Stomach (tissue), 4 donors: ENCODE results near the gene CD3G.

Source experiments
- EP300 ChIP-seq: sonication (generic); formaldehyde crosslinking; IDR thresholded peaks from one replicate; pipeline ENCODE4 v1.6.1; 2017; ENCODE audit warnings: antibody characterized with exemption
- POLR2A ChIP-seq, 4 donors: fragments of 450-650 bp; IDR thresholded peaks; one replicate each; pipeline ENCODE4 v1.6.1; 2016; ENCODE audit warnings: antibody characterized with exemption in 4 of 4, control low read depth in 2 of 4, mild to moderate bottlenecking in 1 of 4, moderate library complexity in 1 of 4
- POLR2AphosphoS5 ChIP-seq, 3 donors: sonication (generic); formaldehyde crosslinking; IDR thresholded peaks; one replicate each; pipeline ENCODE4 v1.6.1; 2016; ENCODE audit warnings: antibody characterized with exemption in 3 of 3
- TF ChIP-seq, protein P1 (sequence below), 7 experiments: fragments of 450-650 bp in 4 of 7; fragments of 200-600 bp in 3 of 7; sonication (generic) in 3 of 7; IDR thresholded peaks; one replicate each; pipeline ENCODE4 v1.5.1; 2016 to 2019; ENCODE audit warnings: antibody characterized with exemption in 7 of 7, control low read depth in 2 of 7, mild to moderate bottlenecking in 1 of 7

- TF ChIP-seq, protein P1, sequence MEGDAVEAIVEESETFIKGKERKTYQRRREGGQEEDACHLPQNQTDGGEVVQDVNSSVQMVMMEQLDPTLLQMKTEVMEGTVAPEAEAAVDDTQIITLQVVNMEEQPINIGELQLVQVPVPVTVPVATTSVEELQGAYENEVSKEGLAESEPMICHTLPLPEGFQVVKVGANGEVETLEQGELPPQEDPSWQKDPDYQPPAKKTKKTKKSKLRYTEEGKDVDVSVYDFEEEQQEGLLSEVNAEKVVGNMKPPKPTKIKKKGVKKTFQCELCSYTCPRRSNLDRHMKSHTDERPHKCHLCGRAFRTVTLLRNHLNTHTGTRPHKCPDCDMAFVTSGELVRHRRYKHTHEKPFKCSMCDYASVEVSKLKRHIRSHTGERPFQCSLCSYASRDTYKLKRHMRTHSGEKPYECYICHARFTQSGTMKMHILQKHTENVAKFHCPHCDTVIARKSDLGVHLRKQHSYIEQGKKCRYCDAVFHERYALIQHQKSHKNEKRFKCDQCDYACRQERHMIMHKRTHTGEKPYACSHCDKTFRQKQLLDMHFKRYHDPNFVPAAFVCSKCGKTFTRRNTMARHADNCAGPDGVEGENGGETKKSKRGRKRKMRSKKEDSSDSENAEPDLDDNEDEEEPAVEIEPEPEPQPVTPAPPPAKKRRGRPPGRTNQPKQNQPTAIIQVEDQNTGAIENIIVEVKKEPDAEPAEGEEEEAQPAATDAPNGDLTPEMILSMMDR (IDR thresholded peaks at IDR 0.05), result no peak
- TF ChIP-seq POLR2AphosphoS5 (IDR thresholded peaks at IDR 0.05) (no peak), EP300 (no peak), POLR2A (IDR thresholded peaks at IDR 0.05) (no peak)
These were observed 53.3 kb downstream of the CD3G start for GRCh38 chr11:118397448-118397847.
